ENCODE results near the gene ELF3.
"Not testable (repeated sequence)": the region's sequence is repeated elsewhere in the genome, so short reads cannot be mapped to it uniquely, and the experiment has no call there.

The ELF3 gene

GRCh38 chr1:202034683-202035462 lies 24.5 kb downstream of the ELF3 start:
- DNase-seq (ENCODE audit: low read depth in 2 of 2) = no peak

GRCh38 chr1:202036595-202037387 lies 26.4 kb downstream of the ELF3 start:
- DNase-seq (ENCODE audit: low read depth in 2 of 2) = no peak

- no peak for DNase-seq (ENCODE audit: low read depth in 2 of 2)
These were observed 27.4 kb downstream of the ELF3 start for GRCh38 chr1:202037706-202038296.

GRCh38 chr1:202038688-202039346 lies 28.4 kb downstream of the ELF3 start:
- no peak for DNase-seq (ENCODE audit: low read depth in 2 of 2)

- DNase-seq (ENCODE audit: low read depth in 2 of 2) = no peak
These were observed 35.3 kb downstream of the ELF3 start for GRCh38 chr1:202045705-202046104.

GRCh38 chr1:202046227-202046626 lies 35.8 kb downstream of the ELF3 start:
- no peak for DNase-seq (ENCODE audit: low read depth in 2 of 2)

- DNase-seq (ENCODE audit: low read depth in 2 of 2) = no peak
These were observed 36.6 kb downstream of the ELF3 start for GRCh38 chr1:202046748-202047708.

GRCh38 chr1:202047977-202048376 lies 37.6 kb downstream of the ELF3 start:
- DNase-seq (ENCODE audit: low read depth in 2 of 2) = no peak

GRCh38 chr1:202049129-202049528 lies 38.7 kb downstream of the ELF3 start:
- DNase-seq (ENCODE audit: low read depth in 2 of 2) = no peak

- DNase-seq (ENCODE audit: low read depth in 2 of 2) = no peak
These were observed 43.7 kb downstream of the ELF3 start for GRCh38 chr1:202054094-202054493.

GRCh38 chr1:202054673-202055072 lies 44.3 kb downstream of the ELF3 start:
- DNase-seq (ENCODE audit: low read depth in 2 of 2) = not testable (repeated sequence)

- no peak for DNase-seq (ENCODE audit: low read depth in 2 of 2)
These were observed 46.4 kb downstream of the ELF3 start for GRCh38 chr1:202056644-202057334.

- not testable (repeated sequence) for DNase-seq (ENCODE audit: low read depth in 2 of 2)
These were observed 46.9 kb downstream of the ELF3 start for GRCh38 chr1:202057335-202057704.

- no peak for DNase-seq (ENCODE audit: low read depth in 2 of 2)
These were observed 47.9 kb downstream of the ELF3 start for GRCh38 chr1:202058001-202058908.

- DNase-seq (ENCODE audit: low read depth in 2 of 2) = no peak
These were observed 50.7 kb downstream of the ELF3 start for GRCh38 chr1:202061055-202061454.

GRCh38 chr1:202061787-202062186 lies 51.4 kb downstream of the ELF3 start:
- not testable (repeated sequence) for DNase-seq (ENCODE audit: low read depth in 2 of 2)

- not testable (repeated sequence) for DNase-seq (ENCODE audit: low read depth in 2 of 2)
These were observed 52.2 kb downstream of the ELF3 start for GRCh38 chr1:202062636-202063035.

- no peak for DNase-seq (ENCODE audit: low read depth in 2 of 2)
These were observed 52.7 kb downstream of the ELF3 start for GRCh38 chr1:202063093-202063492.

- DNase-seq (ENCODE audit: low read depth in 2 of 2) = not testable (repeated sequence)
These were observed 54.5 kb downstream of the ELF3 start for GRCh38 chr1:202064889-202065312.

Data from activated CD4-positive, alpha-beta T cell treated with anti-CD3 and anti-CD28 coated beads for 24 hours (primary cell).